GM12878 (cell line): Measurements from ENCODE around the gene ADGRF4. TPM values are rescaled to one million over a fixed set of nuclear protein-coding genes. Genes with fewer than 3 reads are reported as not detected.

Experiments
- ATAC-seq: fragments of 200-7000 bp; cut with Tn5 transposase; 3 replicates; pipeline ENCODE4 v1.9.1; 2020; ENCODE audit warnings: mild to moderate bottlenecking, moderate library complexity
- BruUV-seq: library from RNA; stranded (reverse); fragments of 400-500 nt; replicated peaks from 2 replicates; lab custom pipeline; 2021; lab: Mats Ljungman, UMichigan
- CTCF ChIA-PET: fragments of 300-600 bp; sonication (Branson Sonifier 250); formaldehyde crosslinking; extraction: SDS; loops from one replicate; lab custom pipeline; 2021; ENCODE audit warnings: inconsistent platforms; lab: Yijun Ruan, JAX
- POLR2A ChIA-PET: fragments of 350-600 bp; formaldehyde crosslinking; extraction: SDS; loops from one replicate; lab custom pipeline; 2021; ENCODE audit warnings: inconsistent platforms; lab: Charles Lee
- RAD21 ChIA-PET: fragments of 300-600 bp; sonication (Branson Sonifier 250); formaldehyde crosslinking; loops from one replicate; lab custom pipeline; 2023; ENCODE audit warnings: antibody characterized with exemption; ENCODE audit not compliant: unreplicated experiment; lab: Charles Lee
- SMC1A ChIA-PET: fragments of 300-600 bp; sonication (Branson Sonifier 250); formaldehyde crosslinking; loops from one replicate; lab custom pipeline; 2023; ENCODE audit not compliant: unreplicated experiment, uncharacterized antibody; lab: Charles Lee
- DNase-seq: peaks from one replicate; pipeline ENCODE4 v3.0.0-alpha.2; 2011; ENCODE audit warnings: low read depth, low spot score
- FAIRE-seq: peaks from 3 replicates; lab custom pipeline; 2011; peaks lifted over from hg19 to GRCh38; lab: Jason Lieb, UNC
- H2AFZ ChIP-seq: 2 replicates; pipeline ENCODE4 v1.6.0; 2011; ENCODE audit warnings: low read depth, low read length, control low read depth; ENCODE audit not compliant: control insufficient read depth
- H3K27ac ChIP-seq: 2 replicates; pipeline ENCODE4 v1.5.1; 2011; ENCODE audit warnings: control low read depth; ENCODE audit not compliant: control insufficient read depth, insufficient read depth
- H3K27me3 ChIP-seq, 2 experiments: replicated peaks in 1 of 2; 2 replicates each; pipeline versions ENCODE4 v1.6.0 to v1.6.1; 2011; ENCODE audit warnings: low read length in 1 of 2; ENCODE audit not compliant: control insufficient read depth in 2 of 2, insufficient read depth in 2 of 2
- H3K36me3 ChIP-seq, 2 experiments: 2 replicates each; pipeline ENCODE4 v1.5.1; 2011; ENCODE audit warnings: low read length in 1 of 2; ENCODE audit not compliant: control insufficient read depth in 2 of 2, insufficient read depth in 2 of 2
- H3K4me1 ChIP-seq: 2 replicates; pipeline ENCODE4 v1.6.1; 2011; ENCODE audit warnings: mild to moderate bottlenecking, low read length, moderate library complexity, mixed read lengths; ENCODE audit not compliant: control insufficient read depth, insufficient read depth
- H3K4me2 ChIP-seq: 2 replicates; pipeline ENCODE4 v1.6.0; 2011; ENCODE audit warnings: control low read depth; ENCODE audit not compliant: control insufficient read depth, insufficient read depth
- H3K4me3 ChIP-seq: fragments of 200-600 bp; sonication (generic); 2 replicates; pipeline ENCODE4 v1.5.1; 2016
- H3K79me2 ChIP-seq: 2 replicates; pipeline ENCODE4 v1.6.0; 2011; ENCODE audit warnings: low read length; ENCODE audit not compliant: control insufficient read depth, insufficient read depth
- H3K9ac ChIP-seq: 2 replicates; pipeline ENCODE4 v1.8.0; 2011; ENCODE audit warnings: low read length, control low read depth, mixed read lengths; ENCODE audit not compliant: control insufficient read depth, insufficient read depth
- H3K9me3 ChIP-seq: replicated peaks from 3 replicates; pipeline ENCODE4 v1.5.1; 2011; ENCODE audit warnings: mild to moderate bottlenecking, low read length; ENCODE audit not compliant: control insufficient read depth, insufficient read depth
- H4K20me1 ChIP-seq: 2 replicates; pipeline ENCODE4 v1.6.0; 2011; ENCODE audit not compliant: control insufficient read depth, insufficient read depth
- CEBPB ChIP-seq, 2 experiments: fragments of 150-350 bp in 1 of 2; IDR thresholded peaks; 2 replicates each; pipeline ENCODE4 v1.6.1; 2012 to 2014; ENCODE audit warnings: low read depth in 2 of 2, low read length in 2 of 2, borderline replicate concordance in 1 of 2, inconsistent platforms in 1 of 2
- CHD2 ChIP-seq: IDR thresholded peaks from 2 replicates; pipeline ENCODE4 v1.6.1; 2011; ENCODE audit warnings: low read depth, low read length, improper control_type of control experiment, borderline replicate concordance
- CHD4 ChIP-seq: fragments of 200-600 bp; sonication (generic); IDR thresholded peaks from 2 replicates; pipeline ENCODE4 v1.6.1; 2016; ENCODE audit warnings: mild to moderate bottlenecking
- CREB1 ChIP-seq: IDR thresholded peaks from 2 replicates; pipeline ENCODE4 v1.6.1; 2012; ENCODE audit warnings: low read depth, mild to moderate bottlenecking, inconsistent platforms
- EGR1 ChIP-seq, 2 experiments: IDR thresholded peaks; 1 replicate in 1 of 2; 2 replicates in 1 of 2; pipeline ENCODE4 v1.6.1; 2011 to 2012; ENCODE audit warnings: low read depth in 2 of 2, low read length in 2 of 2, borderline replicate concordance in 1 of 2, mild to moderate bottlenecking in 1 of 2, moderate library complexity in 1 of 2
- MEF2B ChIP-seq: fragments of 450-650 bp; IDR thresholded peaks from 2 replicates; pipeline ENCODE4 v1.6.1; 2018; ENCODE audit warnings: mild to moderate bottlenecking, moderate library complexity; ENCODE audit not compliant: partially characterized antibody, poor library complexity, severe bottlenecking
- MTA3 ChIP-seq: IDR thresholded peaks from 2 replicates; pipeline ENCODE4 v1.6.1; 2012; ENCODE audit warnings: low read length, inconsistent platforms, borderline replicate concordance
- PAX5 ChIP-seq: IDR thresholded peaks from 2 replicates; pipeline ENCODE4 v1.6.1; 2011; ENCODE audit warnings: low read depth, low read length, borderline replicate concordance
- POLR2AphosphoS5 ChIP-seq: IDR thresholded peaks from 2 replicates; pipeline ENCODE4 v1.6.1; 2011; ENCODE audit warnings: mild to moderate bottlenecking, low read length, inconsistent platforms
- SIN3A ChIP-seq: IDR thresholded peaks from 2 replicates; pipeline ENCODE4 v1.6.1; 2012; ENCODE audit warnings: low read depth, low read length, improper control_type of control experiment
- WRNIP1 ChIP-seq: IDR thresholded peaks from 2 replicates; pipeline ENCODE4 v1.6.1; 2011; ENCODE audit warnings: low read depth, low read length, improper control_type of control experiment, borderline replicate concordance
- ZNF217 ChIP-seq: fragments of 450-650 bp; IDR thresholded peaks from 2 replicates; pipeline ENCODE4 v1.6.1; 2017; ENCODE audit warnings: antibody characterized with exemption, mild to moderate bottlenecking
- ZNF384 ChIP-seq: IDR thresholded peaks from 2 replicates; pipeline ENCODE4 v1.6.1; 2012; ENCODE audit warnings: low read depth, mild to moderate bottlenecking, low read length, improper control_type of control experiment, borderline replicate concordance
- in situ Hi-C: fragments of 300-500 bp; cut with MboI; formaldehyde crosslinking; loops from 9 replicates; pipeline ENCODE4 v1.14.3; 2018; ENCODE audit warnings: mixed read lengths
- intact Hi-C: fragments of 100-400 bp; cut with micrococcal nuclease; formaldehyde crosslinking; loops from one replicate; pipeline ENCODE4 v1.14.2; 2022; ENCODE audit not compliant: unreplicated experiment
- polyA plus RNA-seq, 11 experiments: library from polyadenylated mRNA; depleted of rRNA in 4 of 11; unstranded in 6 of 11; stranded (reverse) in 5 of 11; fragments of >200 nt; fragmentation: Nextera tagmentation in 4 of 11; fragmentation: Illumina TruSeq in 1 of 11; extraction: Ambion mirVana in 4 of 11; extraction: Trizol in 1 of 11; gene quantifications; 1 replicate in 1 of 11; 2 replicates in 10 of 11; pipeline versions ENCODE4 v1.2.1 to v1.2.3, GENCODE V29; 2011 to 2016; ENCODE audit warnings: inconsistent platforms in 2 of 11, missing spikeins in 2 of 11, low read depth in 1 of 11
- total RNA-seq, 4 experiments: library from RNA; depleted of rRNA in 3 of 4; stranded (reverse); fragments of >200 nt in 3 of 4; fragmentation: Illumina TruSeq in 1 of 4; extraction: Trizol in 1 of 4; gene quantifications; 2 replicates each; pipeline versions ENCODE4 v1.2.1 to v1.2.3, GENCODE V29; 2013 to 2021
- TF ChIP-seq, protein P1 (sequence below): fragments of 450-650 bp; IDR thresholded peaks from 2 replicates; pipeline ENCODE4 v1.6.1; 2017; ENCODE audit warnings: mild to moderate bottlenecking
- TF ChIP-seq, protein P2 (sequence below): fragments of 450-650 bp; conservative IDR thresholded peaks from 2 replicates; pipeline ENCODE4 v1.6.1; 2017; ENCODE audit warnings: mild to moderate bottlenecking, moderate library complexity
- TF ChIP-seq, protein P3 (sequence below): IDR thresholded peaks from 2 replicates; pipeline ENCODE4 v1.6.1; 2012; ENCODE audit warnings: low read depth, low read length, improper control_type of control experiment

The ADGRF4 gene
- total and polyA plus RNA-seq, 10 of the 15 experiments (the other 5 are each of a cell fraction or from before 2014, with no cell fraction given), result 0.04 to 0.12 (median 0.06) TPM; not detected in 5

DNA sequence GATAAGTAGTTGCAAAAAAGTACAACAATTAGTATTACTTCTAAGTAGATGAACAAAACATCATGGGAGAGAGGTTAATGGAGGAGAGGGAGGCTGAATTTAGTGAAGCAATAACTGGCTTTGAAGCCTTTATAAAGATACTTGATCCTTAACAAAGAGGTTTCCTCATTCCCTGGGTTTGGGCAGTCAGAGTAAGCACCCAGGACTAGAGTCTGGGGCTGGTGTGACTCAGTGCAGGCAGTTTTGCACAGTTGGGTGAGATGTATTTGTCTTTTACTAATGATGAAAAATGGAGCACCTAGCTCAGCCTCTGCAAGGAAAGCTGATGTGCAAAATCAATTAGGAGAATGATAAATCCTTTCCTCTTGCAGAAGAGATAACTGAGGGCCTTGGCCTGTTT, 71.6 kb downstream of the ADGRF4 start:
- H3K4me3 ChIP-seq, result no peak overlapping the region
- no peak overlapping the region for H3K9ac ChIP-seq
- no peak overlapping the region for H2AFZ ChIP-seq
- TF ChIP-seq POLR2AphosphoS5 (no peak), CHD2 (no peak), ZNF217 (no peak), CHD4 (no peak), CEBPB (IDR thresholded peaks at IDR 0.05; ENCODE audit: borderline replicate concordance in 1 of 2, low read depth in 2 of 2, low read length in 2 of 2) (no peak), MTA3 (no peak), WRNIP1 (no peak), PAX5 (no peak), MEF2B (no peak), EGR1 (IDR thresholded peaks at IDR 0.05; ENCODE audit: borderline replicate concordance in 1 of 2, low read depth in 2 of 2, low read length in 2 of 2) (no peak), CREB1 (no peak), SIN3A (no peak), ZNF384 (no peak)
- TF ChIP-seq, protein P1, sequence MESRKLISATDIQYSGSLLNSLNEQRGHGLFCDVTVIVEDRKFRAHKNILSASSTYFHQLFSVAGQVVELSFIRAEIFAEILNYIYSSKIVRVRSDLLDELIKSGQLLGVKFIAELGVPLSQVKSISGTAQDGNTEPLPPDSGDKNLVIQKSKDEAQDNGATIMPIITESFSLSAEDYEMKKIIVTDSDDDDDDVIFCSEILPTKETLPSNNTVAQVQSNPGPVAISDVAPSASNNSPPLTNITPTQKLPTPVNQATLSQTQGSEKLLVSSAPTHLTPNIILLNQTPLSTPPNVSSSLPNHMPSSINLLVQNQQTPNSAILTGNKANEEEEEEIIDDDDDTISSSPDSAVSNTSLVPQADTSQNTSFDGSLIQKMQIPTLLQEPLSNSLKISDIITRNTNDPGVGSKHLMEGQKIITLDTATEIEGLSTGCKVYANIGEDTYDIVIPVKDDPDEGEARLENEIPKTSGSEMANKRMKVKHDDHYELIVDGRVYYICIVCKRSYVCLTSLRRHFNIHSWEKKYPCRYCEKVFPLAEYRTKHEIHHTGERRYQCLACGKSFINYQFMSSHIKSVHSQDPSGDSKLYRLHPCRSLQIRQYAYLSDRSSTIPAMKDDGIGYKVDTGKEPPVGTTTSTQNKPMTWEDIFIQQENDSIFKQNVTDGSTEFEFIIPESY, result no peak
- TF ChIP-seq, protein P2, sequence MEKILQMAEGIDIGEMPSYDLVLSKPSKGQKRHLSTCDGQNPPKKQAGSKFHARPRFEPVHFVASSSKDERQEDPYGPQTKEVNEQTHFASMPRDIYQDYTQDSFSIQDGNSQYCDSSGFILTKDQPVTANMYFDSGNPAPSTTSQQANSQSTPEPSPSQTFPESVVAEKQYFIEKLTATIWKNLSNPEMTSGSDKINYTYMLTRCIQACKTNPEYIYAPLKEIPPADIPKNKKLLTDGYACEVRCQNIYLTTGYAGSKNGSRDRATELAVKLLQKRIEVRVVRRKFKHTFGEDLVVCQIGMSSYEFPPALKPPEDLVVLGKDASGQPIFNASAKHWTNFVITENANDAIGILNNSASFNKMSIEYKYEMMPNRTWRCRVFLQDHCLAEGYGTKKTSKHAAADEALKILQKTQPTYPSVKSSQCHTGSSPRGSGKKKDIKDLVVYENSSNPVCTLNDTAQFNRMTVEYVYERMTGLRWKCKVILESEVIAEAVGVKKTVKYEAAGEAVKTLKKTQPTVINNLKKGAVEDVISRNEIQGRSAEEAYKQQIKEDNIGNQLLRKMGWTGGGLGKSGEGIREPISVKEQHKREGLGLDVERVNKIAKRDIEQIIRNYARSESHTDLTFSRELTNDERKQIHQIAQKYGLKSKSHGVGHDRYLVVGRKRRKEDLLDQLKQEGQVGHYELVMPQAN, result no peak
- TF ChIP-seq, protein P3, sequence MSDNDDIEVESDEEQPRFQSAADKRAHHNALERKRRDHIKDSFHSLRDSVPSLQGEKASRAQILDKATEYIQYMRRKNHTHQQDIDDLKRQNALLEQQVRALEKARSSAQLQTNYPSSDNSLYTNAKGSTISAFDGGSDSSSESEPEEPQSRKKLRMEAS, result no peak
- FAIRE-seq, result no peak
- H4K20me1 ChIP-seq, result no peaks in the 10 kb centered on the region
- ChIA-PET SMC1A (no interaction called here), POLR2A (interaction anchor here (0.6 kb wide), 1 partner anchor 221 kb away, joined by 3 read pairs; no protein-coding TSS in a partner anchor), CTCF (no interaction called here), RAD21 (no interaction called here)
- DNase-seq, result no peak
- H3K4me2 ChIP-seq, result no peak overlapping the region
- ATAC-seq, result no peak
- no peaks in the 10 kb centered on the region for H3K4me1 ChIP-seq
- in situ Hi-C loops (loop anchor here (10.0 kb wide), 1 partner anchor 355 kb away; no protein-coding TSS in a partner anchor), intact Hi-C loops (no loop called here)
- no TSS peak for BruUV-seq
- no peaks in the 10 kb centered on the region for H3K36me3 ChIP-seq
- H3K27ac ChIP-seq, result no peak overlapping the region
- H3K79me2 ChIP-seq, result no peaks in the 10 kb centered on the region
- H3K9me3 ChIP-seq, result no peaks in the 10 kb centered on the region
- H3K27me3 ChIP-seq, result no peaks in the 10 kb centered on the region
